Activated CD8-positive, alpha-beta memory T cell treated with anti-CD3 and anti-CD28 coated beads for 1 hour (primary cell): ENCODE results near the gene F7.

Experiments used
- DNase-seq, 2 donors: peaks; one replicate each; pipeline ENCODE4 v3.0.0-alpha.2; 2020; ENCODE audit warnings: low read depth in 1 of 2; ENCODE audit errors: extremely low read depth in 1 of 2

F7 gene

DNA sequence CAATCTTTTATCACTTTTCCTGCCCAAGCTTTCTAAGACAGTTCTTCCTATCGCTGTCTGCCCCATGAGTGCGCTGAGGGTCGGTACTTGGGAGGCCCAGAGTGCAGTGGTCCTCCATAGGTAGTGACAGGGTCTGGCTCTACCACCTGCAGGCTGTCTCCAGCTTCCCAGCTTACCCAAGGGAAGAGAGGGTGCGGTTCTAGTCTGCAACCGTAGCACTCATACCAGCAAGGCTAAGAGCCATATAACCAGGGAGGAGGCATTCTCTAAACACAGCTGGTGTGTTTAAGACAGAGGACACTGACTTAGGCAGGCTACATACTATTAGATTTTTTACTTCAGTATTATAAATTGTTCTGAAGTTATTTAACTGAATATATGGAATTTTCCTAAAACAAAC lies 61.1 kb downstream of the F7 start:
- DNase-seq: no peak

DNA sequence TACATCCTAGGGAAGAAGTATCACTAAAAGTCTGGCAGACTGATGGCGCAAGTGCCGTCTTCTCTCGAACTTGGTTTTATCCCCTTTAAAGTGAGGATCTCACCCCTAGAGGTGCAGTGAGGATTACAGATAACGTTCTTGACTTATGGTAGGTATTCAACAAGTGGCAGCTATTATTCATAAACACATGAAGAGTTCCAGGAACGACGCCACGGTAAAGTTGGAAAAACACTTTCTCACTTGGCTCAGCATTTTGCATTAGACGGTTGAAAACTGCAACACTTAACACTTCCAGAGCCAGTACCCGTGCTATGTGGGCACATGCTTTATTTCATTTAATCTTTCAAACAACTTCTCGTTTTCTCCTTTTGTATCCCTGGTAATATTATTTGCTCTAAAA lies 61.6 kb downstream of the F7 start:
- DNase-seq: no peak

DNA sequence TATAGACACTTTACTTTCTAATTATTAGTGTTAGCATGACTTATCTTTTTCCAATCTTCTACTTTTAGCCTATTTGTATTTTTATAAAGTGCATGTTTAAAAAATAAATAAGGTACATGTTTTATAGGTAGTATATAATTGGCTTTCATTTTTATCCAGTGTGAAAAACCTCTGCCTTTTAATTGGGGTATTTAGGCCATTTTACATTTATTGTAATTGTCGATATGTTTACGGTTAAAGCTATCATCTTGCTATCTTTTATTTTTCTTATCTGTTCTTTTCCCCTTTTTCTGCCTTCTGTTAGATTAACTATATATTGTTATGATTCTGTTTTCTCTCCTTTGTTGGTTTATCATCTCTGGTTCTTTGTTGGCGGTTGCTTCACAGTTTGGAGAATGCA lies 62.0 kb downstream of the F7 start:
- DNase-seq: no peak

DNA sequence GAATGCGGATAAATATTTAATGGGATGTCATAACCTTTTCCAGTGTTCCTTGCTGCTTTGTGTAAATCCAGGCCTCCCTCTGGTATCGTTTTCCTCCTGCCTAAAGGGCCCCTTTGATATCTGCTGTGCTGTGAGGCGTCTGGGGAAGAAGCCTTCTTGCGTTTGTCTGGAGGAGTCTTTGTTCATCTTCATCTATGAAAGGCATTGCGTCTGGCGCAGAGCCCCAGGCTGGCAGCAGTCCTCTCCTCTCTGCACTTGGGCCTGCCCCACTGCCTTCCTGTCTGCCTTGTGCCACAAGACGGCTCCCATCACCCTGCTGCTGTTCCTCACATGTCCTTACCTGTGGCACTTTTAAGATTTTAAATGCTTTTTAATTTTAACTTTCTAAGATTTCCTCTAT lies 62.6 kb downstream of the F7 start:
- DNase-seq: no peak

DNA sequence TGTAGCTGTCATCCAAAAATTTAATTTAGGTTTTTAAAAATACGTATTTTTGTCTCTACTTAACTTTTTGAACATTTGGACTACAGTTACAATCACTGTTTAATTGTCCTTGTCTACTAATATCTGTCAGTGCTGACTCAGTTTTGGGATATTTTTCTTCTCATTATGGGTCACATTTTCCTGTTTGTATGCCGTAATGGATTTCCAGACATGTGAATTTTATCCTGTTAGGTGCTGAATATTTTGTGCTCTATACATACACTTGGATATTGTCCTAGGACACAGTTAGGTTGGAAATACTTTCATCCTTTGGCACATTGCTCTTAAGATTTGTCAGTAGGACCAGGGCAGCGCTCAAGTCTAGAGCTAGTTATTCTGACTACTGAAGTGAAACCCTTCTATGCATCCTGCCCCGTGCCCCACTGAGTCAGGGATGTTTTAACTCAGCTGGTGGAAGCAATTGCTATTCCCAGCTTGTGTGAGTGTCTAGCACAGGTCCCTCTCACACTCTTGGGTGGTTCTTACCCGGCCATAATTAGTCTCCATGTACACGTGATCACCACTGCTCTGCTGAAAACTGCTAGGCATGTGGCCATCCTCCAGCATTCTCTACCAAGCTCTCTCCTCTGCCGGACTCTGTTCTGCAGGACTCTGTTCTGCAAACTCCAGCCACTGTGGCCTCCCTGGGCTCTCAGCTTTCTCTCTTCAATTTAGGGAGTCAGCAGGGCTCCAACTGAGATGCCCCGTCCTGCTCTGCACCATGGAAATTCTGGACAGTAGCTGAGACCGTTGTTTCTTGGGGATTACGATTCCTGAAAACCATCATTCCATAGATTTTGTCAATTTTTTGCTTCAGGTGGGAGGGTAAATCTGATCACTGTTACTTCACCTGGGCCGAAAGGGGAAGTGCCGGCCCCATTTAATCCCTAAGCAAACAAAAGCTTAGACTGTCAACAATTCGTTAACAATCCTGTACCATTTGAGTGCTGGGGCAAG lies 64.0 kb downstream of the F7 start:
- DNase-seq: no peak
